ENCODE results near the gene PROKR1.

The PROKR1 gene

GRCh38 chr2:68700560-68700959 is 57.2 kb downstream of the PROKR1 start:
- FAIRE-seq, result no peak

- no peak for FAIRE-seq
Measured at GRCh38 chr2:68706637-68707036, 63.3 kb downstream of the PROKR1 start.

Data from A204.1 (cell line).